ENCODE data around the gene RERE.

Gene RERE

DNA sequence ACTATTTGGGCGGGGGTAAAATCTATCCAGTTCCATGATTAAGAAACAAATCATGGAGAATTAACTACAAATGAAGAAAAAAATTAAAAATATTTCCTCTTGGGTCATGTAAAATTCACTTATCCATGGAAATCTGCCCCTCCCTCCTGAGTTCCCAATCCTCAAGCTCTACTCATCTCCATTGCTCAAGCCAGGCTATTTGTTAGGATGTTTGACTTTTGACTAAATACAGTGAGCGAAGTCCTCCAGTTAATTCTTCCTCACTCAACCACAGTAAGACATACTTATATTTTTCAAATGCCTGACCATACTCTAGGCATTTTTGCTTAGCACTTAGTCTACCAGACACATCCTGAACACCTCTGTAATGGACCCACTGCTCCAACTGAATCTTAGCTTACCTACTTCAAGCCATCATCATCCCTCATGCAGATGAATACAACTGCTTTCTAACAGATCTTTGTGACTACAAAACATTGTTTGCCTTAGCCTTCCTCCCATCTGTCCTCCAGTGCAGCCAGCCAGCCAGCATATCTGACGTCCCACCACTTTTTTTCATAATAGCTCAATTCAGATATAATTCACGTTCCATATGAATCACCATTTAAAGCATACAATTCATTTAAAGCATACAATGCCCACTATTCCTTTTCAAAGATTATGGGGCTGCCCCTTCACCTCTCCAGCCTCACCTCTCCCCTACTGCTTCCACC is 154.2 kb downstream of the RERE start:
- no peak for DNase-seq

- DNase-seq, result no peak
These were observed 154.9 kb downstream of the RERE start for GRCh38 chr1:8662380-8663072.

DNA sequence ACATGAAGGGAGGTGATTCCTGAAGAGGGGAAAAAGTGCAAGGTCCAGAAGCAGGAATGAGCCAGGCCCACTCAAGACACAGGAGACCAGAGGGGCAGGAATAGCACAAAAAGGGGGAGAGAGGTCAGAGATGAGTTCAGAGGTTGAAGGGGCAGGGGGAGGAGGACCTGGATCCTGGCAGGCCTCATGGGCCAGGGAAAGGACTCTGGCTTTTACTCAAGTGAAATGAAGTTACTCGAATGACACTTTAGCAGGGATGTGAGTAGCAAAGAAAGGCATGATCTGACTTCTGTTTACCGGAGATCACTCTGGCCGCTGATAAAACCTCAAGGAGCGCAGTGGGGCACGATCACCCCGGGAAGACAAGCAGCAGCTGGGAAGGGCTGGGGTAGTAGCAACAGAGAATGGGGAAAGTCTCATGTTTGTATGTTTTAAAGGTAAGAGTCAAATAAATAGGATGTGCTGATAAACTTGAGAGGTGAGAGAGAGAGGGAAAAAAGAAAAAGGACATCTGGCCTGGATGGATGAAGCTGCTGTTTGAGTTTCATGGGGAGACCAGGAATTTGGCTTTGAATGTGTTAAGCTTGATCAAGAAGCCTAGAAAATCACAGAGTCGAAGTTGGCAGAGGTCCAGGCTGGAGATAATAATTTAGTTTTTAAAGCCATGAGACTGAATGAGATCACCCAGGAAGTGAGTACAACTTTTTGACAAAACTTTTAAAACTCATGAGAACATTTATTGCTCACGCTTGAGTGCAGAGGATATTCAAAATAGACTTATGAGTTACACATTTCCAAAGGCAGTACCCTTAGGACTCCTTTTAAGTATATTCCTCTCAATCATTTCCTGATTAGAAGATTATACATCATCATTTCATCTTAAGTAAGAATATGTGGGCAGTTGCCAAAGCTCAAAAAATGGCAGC is 156.0 kb downstream of the RERE start:
- DNase-seq, result no peak

DNA sequence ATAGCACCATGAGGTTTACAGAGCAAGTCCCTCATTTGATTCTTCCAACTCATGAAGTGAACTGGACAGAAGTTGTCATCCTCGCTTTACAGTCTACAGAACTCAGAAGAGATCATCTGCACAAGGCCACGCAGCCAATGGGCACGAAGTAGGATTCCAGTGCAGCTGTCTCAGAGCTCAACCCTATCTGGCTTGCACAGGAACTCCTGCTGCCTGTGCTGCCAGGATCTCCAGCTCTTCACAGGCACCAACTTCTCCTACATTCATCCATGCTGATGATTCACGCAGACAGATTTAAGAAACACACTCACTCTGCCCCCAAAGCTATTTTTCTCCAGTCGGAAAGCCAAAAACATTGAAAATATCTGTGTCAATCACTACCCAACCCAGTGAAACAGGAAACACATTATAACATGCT is 157.0 kb downstream of the RERE start:
- no peak for DNase-seq

DNA sequence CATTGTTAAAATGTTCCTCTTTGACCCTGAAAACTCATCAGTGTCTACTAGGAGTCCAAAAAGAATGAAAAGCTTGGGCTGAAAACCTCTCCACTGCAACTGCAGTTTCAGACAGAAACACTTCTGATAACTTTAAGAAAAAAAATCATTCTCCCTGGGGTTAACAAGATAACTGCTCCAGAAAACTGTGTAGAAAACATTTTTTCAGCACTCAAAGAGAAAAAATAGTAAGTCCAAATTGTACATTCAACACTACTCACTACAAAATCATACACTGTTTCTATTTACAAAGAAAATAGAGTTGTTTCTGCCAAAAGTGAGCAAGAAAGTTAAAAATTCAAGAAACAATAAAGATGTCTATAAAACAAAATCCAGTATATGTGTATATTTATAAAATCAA is 157.8 kb downstream of the RERE start:
- no peak for DNase-seq

GRCh38 chr1:8653878-8654277 is 163.6 kb downstream of the RERE start:
- DNase-seq, result no peak

- no peak for DNase-seq
These were observed 164.9 kb downstream of the RERE start for GRCh38 chr1:8652467-8653046.

DNA sequence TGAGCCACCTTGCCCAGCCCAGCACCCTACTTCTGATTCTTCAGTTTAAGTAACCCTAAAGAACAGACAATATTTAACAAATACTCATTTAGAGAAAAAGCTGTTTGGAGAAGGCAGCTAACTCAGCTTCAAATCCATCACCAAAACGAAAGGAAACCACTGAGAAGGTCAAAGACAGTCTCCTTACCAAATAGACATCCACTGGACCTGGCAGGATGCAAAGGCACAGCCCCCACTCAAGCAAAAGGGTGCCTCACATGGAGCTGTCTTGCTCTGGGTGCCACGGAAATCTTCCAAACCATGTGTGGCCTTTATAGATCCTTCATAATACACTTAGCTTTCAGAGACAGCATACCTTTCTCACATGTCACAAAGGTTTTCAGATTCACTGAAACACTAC is 165.5 kb downstream of the RERE start:
- no peak for DNase-seq

- no peak for DNase-seq
These were observed 166.1 kb downstream of the RERE start for GRCh38 chr1:8651236-8651890.

DNA sequence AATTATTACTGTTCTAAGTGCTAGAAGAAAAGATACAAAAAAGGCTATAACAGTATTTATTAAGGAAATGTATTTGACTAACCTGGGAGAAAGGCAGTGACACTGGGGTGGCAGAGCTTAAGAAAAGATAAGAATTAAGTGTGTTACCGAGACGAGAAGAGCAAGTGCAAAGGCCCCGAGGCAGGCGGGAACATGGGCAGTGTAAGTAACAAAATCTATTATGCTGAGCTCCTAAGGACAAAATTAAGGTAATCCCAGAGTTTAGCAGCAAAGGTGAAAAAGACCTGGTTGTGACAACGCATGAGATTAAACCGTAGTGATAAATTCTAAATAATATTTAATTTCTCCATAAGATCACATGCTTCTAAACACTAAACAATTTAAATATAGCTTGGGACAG is 167.6 kb downstream of the RERE start:
- DNase-seq, result no peak

GRCh38 chr1:8649027-8649426 is 168.4 kb downstream of the RERE start:
- DNase-seq, result no peak

DNA sequence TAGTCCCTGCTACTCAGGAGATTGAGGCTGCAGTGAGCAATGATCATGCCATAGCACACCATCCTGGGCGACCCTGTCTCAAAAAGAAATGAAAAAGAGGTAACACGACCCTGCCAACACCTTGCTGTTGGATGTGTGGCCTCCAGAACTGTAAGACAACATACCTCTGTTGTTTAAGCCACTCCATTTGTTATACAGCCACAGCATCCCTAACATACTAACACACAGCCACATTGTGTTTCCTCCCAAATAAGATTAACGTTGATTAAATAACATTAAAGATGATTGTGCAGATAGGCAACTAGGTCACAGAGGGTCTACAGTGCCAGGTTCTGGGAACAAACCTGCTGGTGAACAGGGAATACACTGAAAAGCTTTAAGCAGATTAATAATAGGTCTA is 170.4 kb downstream of the RERE start:
- DNase-seq, result no peak

- DNase-seq, result no peak
These were observed 171.3 kb downstream of the RERE start for GRCh38 chr1:8646189-8646588.

DNA sequence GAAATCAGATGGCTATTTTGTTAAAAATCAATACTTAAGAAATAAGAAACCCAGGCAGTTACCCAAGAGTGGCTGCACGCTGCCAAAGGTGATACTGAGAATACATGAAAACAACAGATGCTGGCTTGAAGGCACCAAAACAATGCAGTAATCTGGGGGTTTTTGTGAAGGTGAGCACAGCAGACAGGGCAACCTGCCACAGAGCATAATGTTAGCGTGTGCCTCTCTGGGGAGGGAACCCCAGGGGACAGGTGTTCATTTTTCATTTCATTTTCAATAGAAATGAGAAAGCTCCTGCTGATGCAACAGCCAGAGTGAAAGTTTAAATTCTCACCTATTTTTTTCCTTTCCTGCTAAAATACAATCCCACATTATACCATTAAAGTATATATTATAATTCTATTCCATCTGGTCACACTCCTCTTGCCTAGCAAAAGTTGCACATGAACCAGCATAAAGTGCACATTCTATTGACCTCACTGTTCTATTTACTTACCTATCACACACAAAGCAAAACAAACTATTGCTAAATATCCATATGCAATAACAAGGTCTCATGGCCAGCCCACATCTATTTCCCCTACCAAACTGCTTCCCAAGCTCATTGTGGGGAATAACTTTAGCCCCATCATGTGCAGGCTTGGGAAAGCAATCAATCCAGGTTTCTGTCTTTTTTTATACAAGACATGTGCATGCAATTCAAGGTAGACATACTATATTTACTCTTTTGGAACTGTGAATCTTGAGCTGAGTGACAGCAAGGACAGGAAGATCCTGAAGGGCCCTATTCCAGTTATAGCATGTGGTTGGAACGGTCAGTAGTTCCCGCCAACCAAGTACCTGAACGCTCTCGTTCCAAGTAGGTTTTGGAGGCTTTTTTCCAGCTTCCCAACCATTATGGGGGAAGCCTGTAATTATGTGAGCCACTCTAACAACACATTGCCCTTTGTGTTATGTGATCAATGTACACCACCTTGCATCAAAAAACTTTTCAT is 173.6 kb downstream of the RERE start:
- no peak for DNase-seq

DNA sequence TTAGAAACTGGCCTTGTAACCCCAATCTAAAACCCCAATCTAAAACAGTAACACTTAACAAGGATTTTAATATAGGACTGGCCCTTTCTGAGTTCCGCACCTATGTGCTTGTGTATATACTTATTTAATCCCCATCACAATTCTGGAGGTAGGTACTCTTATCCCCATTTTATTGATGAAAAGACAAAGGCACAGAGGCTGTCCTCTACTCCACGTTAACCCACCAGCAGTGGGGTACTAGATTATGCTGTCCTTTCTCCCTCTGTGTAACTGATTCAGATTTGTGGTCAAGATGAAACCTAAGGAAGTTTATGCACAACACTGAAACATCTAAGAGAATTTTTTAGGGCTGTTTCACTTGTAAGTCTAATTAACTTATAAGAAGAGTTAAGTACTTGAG is 175.3 kb downstream of the RERE start:
- DNase-seq, result no peak

DNA sequence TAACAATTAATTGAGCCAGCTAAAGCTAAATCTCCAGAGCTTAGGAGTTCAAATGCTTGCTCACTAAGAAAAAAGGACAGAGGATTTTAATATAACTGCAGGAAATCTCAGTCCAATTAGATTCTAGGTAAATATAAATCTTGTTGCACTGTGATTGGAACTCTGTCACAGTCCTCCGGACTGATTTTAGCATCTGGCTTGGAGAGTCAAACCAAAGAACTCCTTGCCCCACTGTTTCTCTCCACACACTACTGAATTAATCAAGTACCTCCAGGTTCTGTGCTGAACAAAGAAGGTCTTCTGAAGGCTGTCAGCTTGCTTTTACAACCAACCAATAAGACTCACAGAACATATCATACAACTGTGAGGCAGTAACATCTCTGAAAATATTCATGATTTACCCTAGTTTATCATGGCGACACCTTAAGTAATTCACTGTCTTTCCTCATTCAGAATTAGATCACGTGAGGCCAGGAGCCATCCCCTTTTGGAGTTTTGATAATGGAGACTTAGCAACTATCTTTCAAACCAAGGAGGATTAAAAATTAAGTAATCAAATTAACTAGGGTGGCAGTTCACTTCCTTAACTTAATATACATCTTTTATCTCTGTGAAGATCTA is 176.0 kb downstream of the RERE start:
- DNase-seq, result no peak

- DNase-seq, result no peak
These were observed 176.5 kb downstream of the RERE start for GRCh38 chr1:8640950-8641349.

- no peak for DNase-seq
These were observed 178.3 kb downstream of the RERE start for GRCh38 chr1:8639148-8639547.

DNA sequence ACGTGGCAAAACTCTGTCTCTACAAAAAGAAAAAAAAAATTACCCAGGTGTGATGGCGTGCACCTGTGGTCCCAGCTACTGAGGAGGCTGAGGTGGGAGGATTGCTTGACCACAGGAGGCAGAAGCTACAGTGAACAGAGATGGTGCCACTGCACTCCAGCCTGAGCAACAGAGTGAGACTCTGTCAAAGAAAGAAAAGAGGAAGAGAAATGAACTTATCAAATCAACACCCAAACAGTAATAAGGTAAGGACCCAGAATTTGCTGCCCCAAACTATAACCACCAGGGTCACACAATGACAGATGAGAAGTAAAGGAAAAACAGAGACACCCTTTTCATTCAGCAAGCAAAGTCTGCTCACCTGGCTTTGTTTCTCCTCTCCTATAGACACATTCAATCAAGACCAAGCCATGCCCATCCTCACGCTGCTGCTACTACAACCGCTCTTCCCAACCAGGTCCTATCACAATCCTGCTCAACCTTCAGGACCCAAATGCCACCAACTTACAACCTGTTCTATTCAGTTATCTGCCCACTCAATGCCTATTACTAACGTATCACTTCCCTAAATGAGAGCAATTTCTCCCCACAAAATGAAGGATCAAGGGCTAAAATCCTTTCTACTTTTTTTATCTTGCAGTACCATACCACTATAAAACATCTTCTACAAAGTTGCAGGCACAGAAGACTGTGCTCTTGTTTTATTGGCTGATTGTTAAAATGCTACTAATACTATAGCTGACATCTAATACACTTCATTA is 183.5 kb downstream of the RERE start:
- DNase-seq, result no peak

GRCh38 chr1:8632102-8632501 is 185.3 kb downstream of the RERE start:
- no peak for DNase-seq

Measured in NK-92 treated with Interleukin-12 subunit alpha and Interleukin-12 subunit beta, amount 100 ng/mL, for 24 hours (cell line).